HepG2 (cell line): ENCODE results near the gene PLXND1. TPM values are rescaled to one million over a fixed set of nuclear protein-coding genes. Genes with fewer than 3 reads are reported as not detected.

Experiments
- DR1 ChIP-seq: sonication (generic); formaldehyde crosslinking; IDR thresholded peaks from 2 replicates; pipeline ENCODE4 v1.8.0; 2021; ENCODE audit warnings: mild to moderate bottlenecking, missing genetic modification reagents, inconsistent platforms
- FOSL2 ChIP-seq: sonication (generic); formaldehyde crosslinking; IDR thresholded peaks from 2 replicates; pipeline ENCODE4 v1.4.0; 2020; ENCODE audit warnings: missing genetic modification reagents
- FOXK2 ChIP-seq: fragments of 450-650 bp; IDR thresholded peaks from 2 replicates; pipeline ENCODE4 v1.6.1; 2016
- LRRFIP1 ChIP-seq: sonication (generic); formaldehyde crosslinking; conservative IDR thresholded peaks from 2 replicates; pipeline ENCODE4 v1.4.0; 2020; ENCODE audit warnings: missing genetic modification reagents
- MED13 ChIP-seq: sonication (generic); formaldehyde crosslinking; IDR thresholded peaks from 2 replicates; pipeline ENCODE4 v1.5.0; 2020; ENCODE audit warnings: missing genetic modification reagents
- ZBTB2 ChIP-seq: sonication (generic); formaldehyde crosslinking; IDR thresholded peaks from 2 replicates; pipeline ENCODE4 v1.8.0; 2022; ENCODE audit warnings: low read depth, missing genetic modification reagents
- ZFP37 ChIP-seq: sonication (generic); formaldehyde crosslinking; IDR thresholded peaks from 2 replicates; pipeline ENCODE4 v1.4.0; 2020; ENCODE audit warnings: missing genetic modification reagents, borderline replicate concordance
- ZNF17 ChIP-seq: sonication (generic); formaldehyde crosslinking; IDR thresholded peaks from 2 replicates; pipeline ENCODE4 v1.5.0; 2020; ENCODE audit warnings: mild to moderate bottlenecking, missing genetic modification reagents
- ZNF280D ChIP-seq: sonication (generic); formaldehyde crosslinking; IDR thresholded peaks from 2 replicates; pipeline ENCODE4 v1.5.1; 2020; ENCODE audit warnings: mild to moderate bottlenecking, missing genetic modification reagents
- ZNF292 ChIP-seq: sonication (generic); formaldehyde crosslinking; IDR thresholded peaks from 2 replicates; pipeline ENCODE4 v1.8.1; 2022; ENCODE audit warnings: mild to moderate bottlenecking, low read depth, missing genetic modification reagents, borderline replicate concordance
- ZNF30 ChIP-seq: sonication (generic); formaldehyde crosslinking; IDR thresholded peaks from 2 replicates; pipeline ENCODE4 v1.5.0; 2020; ENCODE audit warnings: mild to moderate bottlenecking, missing genetic modification reagents
- ZNF614 ChIP-seq: IDR thresholded peaks from 2 replicates; pipeline ENCODE4 v1.6.1; 2018; ENCODE audit warnings: missing biosample characterization, missing genetic modification reagents, inconsistent platforms, borderline replicate concordance
- ZNF629 ChIP-seq: sonication (generic); formaldehyde crosslinking; conservative IDR thresholded peaks from 2 replicates; pipeline ENCODE4 v1.5.0; 2020; ENCODE audit warnings: missing genetic modification reagents
- ZNF75D ChIP-seq: sonication (generic); formaldehyde crosslinking; IDR thresholded peaks from 2 replicates; pipeline ENCODE4 v1.8.1; 2023; ENCODE audit warnings: missing genetic modification reagents, mild to moderate bottlenecking, borderline replicate concordance
- ZSCAN31 ChIP-seq: sonication (generic); formaldehyde crosslinking; IDR thresholded peaks from 2 replicates; pipeline ENCODE4 v1.5.0; 2020; ENCODE audit warnings: low read depth, mild to moderate bottlenecking, missing genetic modification reagents
- polyA plus RNA-seq, 8 experiments: library from polyadenylated mRNA; depleted of rRNA in 3 of 8; stranded (reverse) in 7 of 8; unstranded in 1 of 8; fragments of >200 nt; fragmentation: Illumina TruSeq in 4 of 8; extraction: Trizol in 4 of 8; gene quantifications; 2 replicates each; pipeline versions ENCODE4 v1.2.1 to v1.2.3, GENCODE V29; 2011 to 2016; ENCODE audit warnings: low read depth in 4 of 8, missing spikeins in 1 of 8, mixed read lengths in 1 of 8; ENCODE audit not compliant: insufficient read depth in 1 of 8
- total RNA-seq, 5 experiments: library from RNA; depleted of rRNA; stranded (reverse); fragments of >200 nt; fragmentation: Illumina TruSeq; extraction: Trizol; gene quantifications; 2 replicates each; pipeline ENCODE4 v1.2.3, GENCODE V29; 2016; ENCODE audit warnings: low read depth in 1 of 5
- TF ChIP-seq, protein P1 (sequence below), 2 experiments: sonication (generic) in 1 of 2; formaldehyde crosslinking in 1 of 2; IDR thresholded peaks; 2 replicates each; pipeline versions ENCODE4 v1.4.0 to v1.6.1; 2018 to 2020; ENCODE audit warnings: missing genetic modification reagents in 2 of 2, borderline replicate concordance in 1 of 2, low read depth in 1 of 2, mild to moderate bottlenecking in 1 of 2, missing biosample characterization in 1 of 2
- TF ChIP-seq, protein P2 (sequence below): sonication (generic); formaldehyde crosslinking; IDR thresholded peaks from 2 replicates; pipeline ENCODE4 v1.5.0; 2020; ENCODE audit warnings: missing genetic modification reagents, mild to moderate bottlenecking, borderline replicate concordance

PLXND1 gene
- total and polyA plus RNA-seq, 2 of the 13 experiments (the other 11 are each of a cell fraction or from before 2014, with no cell fraction given): 15.9 to 42.0 TPM

DNA sequence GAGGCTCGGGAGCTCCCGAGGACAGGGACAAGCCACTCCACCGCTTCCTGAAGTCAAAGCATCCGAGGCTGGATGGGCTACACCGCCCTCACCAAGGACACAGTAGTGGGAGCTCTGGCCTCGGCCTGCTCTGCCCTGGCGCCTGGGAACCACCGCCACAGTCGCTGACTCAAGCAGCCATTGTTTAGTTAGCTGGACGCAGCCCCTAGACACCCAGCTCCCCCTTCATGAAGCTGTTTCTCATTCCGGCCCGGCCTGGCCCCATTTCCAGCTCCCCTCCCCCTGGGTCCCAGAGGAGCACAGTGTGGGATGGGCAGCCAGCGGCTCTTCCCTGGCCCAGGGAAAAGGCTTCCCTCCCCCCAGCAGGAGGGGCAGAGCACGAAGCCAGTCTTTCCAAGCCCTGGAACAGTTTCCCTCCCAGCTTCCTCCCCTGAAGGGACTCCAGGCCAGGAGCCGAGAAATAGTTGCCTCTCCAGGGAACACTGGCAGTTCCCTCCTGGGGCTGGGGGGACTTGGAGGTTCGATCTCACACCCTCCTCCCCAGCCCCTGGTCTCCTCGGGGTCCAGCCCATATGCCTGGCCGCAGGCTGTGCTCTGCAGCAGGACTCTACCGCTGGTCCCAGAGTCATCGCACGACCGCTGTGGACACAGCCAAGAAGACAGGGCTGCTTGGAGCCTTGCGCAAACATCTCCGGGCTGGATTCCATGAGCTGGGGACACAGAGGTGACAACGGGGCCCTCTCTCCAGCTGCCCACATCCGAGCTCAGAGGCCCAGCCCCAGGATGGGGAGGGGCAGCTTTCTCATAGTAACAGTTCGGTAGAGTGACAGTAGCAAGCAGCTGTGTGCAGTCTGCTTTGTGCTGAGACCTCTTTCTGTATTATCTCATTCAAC lies 10.0 kb downstream of the PLXND1 start (continued):
- TF ChIP-seq DR1 (CRISPR knock-in tag) (peak; percentile 33; the same call in 1 of the 2 replicates), ZFP37 (no peak; the same call in 1 of the 2 replicates), ZNF292 (CRISPR knock-in tag) (peak; percentile 98), ZBTB2 (CRISPR knock-in tag) (no peak), FOXK2 (peak; percentile 71; the same call in 1 of the 2 replicates), ZNF75D (no peak), ZNF17 (CRISPR knock-in tag) (no peak), ZNF629 (CRISPR knock-in tag) (no peak; the same call in 1 of the 2 replicates), ZNF30 (CRISPR knock-in tag) (no peak), FOSL2 (CRISPR knock-in tag) (peak; percentile 64), ZNF614 (CRISPR knock-in tag) (peak; percentile 46), MED13 (CRISPR knock-in tag) (0 out of 2 replicates have a peak, but pooled peaks have one; percentile 36), ZNF280D (CRISPR knock-in tag) (no peak), LRRFIP1 (no peak), ZSCAN31 (CRISPR knock-in tag) (peak; percentile 71; the same call in 1 of the 2 replicates)
- TF ChIP-seq, protein P1, sequence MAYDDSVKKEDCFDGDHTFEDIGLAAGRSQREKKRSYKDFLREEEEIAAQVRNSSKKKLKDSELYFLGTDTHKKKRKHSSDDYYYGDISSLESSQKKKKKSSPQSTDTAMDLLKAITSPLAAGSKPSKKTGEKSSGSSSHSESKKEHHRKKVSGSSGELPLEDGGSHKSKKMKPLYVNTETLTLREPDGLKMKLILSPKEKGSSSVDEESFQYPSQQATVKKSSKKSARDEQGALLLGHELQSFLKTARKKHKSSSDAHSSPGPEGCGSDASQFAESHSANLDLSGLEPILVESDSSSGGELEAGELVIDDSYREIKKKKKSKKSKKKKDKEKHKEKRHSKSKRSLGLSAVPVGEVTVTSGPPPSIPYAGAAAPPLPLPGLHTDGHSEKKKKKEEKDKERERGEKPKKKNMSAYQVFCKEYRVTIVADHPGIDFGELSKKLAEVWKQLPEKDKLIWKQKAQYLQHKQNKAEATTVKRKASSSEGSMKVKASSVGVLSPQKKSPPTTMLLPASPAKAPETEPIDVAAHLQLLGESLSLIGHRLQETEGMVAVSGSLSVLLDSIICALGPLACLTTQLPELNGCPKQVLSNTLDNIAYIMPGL (CRISPR knock-in tag; IDR thresholded peaks at IDR 0.05; ENCODE audit: borderline replicate concordance in 1 of 2, low read depth in 1 of 2): peak; percentile 5 to 32; a peak in 2 of 4 replicates
- TF ChIP-seq, protein P2, sequence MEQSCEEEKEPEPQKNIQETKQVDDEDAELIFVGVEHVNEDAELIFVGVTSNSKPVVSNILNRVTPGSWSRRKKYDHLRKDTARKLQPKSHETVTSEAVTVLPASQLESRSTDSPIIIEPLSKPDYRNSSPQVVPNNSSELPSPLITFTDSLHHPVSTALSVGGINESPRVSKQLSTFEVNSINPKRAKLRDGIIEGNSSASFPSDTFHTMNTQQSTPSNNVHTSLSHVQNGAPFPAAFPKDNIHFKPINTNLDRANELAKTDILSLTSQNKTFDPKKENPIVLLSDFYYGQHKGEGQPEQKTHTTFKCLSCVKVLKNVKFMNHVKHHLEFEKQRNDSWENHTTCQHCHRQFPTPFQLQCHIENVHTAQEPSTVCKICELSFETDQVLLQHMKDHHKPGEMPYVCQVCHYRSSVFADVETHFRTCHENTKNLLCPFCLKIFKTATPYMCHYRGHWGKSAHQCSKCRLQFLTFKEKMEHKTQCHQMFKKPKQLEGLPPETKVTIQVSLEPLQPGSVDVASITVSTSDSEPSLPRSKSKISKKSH: 0 out of 2 replicates have a peak, but pooled peaks have one; percentile 25
